HUDEP-2 (cell line): ENCODE data around the gene FARS2.

ENCODE experiments used
- DNase-seq, 76 experiments: peaks; one replicate each; lab custom pipeline; 2025; ENCODE audit not compliant: unreplicated experiment in 76 of 76; lab: John Stamatoyannopoulos, UW

Gene FARS2

GRCh38 chr6:5316951-5317350, 55.6 kb downstream of the FARS2 start:
- DNase-seq: no peak

DNA sequence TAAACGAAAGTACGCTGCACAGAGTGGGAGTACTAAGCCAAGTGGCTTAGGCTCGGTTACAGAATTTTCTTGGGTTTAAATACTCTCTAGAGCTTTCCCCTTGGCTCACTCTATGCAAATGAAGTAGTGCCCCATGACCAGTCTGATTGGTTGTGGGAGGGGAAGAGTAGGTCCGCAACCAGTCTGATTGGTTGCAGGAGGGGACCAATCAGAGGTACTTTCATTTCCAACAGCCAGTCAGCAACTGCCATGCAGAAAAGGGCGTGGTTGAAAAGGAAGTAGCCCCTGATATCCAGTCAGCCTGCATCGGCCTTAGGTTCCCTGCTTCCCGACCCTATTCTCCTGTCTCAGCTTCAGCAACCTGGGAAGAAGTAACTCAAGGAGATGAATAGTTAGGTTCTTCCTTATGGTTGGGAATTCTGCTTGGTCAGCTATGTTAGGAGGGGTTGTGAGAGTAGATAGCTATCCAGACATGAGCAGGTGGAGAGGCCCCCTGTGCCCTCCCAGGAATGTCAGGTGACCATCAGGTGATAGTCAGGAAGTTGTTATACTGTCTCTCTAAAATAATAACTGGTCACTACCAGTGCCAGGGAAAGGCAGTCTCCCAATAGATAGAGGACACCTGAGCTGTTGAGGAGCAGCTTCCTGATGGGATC, 57.4 kb downstream of the FARS2 start:
- DNase-seq: no peak

DNA sequence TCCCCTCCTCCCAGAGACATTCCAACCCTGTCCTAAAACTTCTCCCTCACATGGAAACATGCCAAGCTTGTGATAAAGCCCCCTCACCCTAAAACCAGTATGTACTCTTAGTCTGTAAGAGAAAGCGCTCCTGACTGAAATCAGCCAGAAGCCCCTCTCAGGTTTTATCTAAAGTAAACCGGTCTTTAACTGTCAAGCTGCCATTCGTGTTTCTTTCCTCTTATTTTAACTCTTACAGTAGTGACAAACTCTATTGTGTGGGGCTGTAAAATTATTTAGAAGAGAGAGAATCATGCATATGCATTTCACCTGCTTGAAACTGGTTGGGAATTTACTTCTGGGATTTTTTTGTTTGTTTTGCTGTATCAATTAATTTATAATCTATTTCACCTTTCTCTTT, 62.7 kb downstream of the FARS2 start:
- no peak for DNase-seq

DNA sequence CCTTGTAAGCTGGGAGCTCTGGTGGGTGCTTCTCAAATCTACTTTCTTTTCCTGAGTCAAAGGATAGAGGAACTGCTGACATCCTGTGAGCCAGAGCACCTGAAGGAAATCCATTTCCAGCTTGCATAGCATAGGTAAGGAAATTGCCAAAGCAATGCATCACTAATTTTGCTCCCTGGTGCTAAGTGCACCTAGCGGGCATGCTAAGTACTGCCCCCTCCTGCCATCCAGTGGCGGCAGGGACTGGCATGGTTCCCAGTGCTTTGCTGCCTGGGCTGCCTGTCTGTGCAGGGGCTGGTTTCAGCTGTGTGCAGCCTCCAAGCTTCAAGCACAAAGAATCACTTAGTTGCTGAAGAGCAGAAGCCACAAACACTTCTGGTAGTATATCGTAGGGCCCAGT, 63.9 kb downstream of the FARS2 start:
- peak in 2 of 76 experiments; percentile 6 to 21 for DNase-seq

DNA sequence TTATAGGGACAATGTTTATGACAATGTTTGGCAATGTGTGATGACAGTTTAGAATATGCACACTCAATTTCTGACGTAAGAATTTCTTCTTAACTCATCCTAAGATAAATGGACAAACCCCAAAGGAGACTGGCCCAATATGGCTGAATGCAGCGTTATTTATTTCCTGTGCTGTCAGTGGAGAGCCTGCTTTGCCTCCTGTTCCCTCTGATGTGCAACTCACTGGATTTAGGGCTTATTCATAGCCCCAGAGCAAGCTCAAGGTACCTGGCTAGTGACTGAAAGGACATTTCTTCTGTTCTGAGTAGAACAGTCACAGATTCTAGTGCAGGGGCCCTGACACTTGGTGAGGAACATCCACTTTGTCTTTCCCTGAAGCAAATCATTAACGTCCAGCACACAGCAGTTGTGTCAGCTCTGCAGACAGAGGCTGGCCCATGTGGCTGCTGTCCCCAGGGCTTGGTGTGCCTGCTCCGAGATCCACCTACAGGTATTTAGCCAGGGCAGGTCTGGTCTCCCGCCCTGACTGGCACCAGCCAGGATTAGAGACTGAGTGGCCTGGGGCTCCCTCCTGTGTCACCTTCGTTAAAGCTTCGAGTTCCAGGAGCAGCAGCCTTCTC, 64.8 kb downstream of the FARS2 start:
- no peak for DNase-seq

DNA sequence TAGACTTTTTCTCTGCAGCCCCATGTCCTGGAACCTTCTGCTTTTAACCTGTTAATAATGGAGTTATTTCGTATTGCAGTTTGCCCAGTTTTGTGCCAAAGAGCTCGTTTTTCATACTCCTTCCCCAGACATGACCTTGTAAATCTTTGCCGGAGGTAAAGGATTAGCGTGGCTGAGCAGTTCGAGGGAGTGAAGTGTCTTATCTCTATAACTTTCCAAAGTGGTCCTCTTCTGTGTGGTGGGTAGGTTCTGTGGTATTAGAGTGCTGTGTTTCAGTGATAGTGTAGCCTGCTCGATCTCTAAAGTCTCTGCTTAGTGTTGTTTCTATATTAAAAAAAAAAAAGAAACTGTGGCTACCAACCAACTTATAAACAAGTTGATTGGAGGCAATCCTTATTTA, 67.5 kb downstream of the FARS2 start:
- DNase-seq: no peak

DNA sequence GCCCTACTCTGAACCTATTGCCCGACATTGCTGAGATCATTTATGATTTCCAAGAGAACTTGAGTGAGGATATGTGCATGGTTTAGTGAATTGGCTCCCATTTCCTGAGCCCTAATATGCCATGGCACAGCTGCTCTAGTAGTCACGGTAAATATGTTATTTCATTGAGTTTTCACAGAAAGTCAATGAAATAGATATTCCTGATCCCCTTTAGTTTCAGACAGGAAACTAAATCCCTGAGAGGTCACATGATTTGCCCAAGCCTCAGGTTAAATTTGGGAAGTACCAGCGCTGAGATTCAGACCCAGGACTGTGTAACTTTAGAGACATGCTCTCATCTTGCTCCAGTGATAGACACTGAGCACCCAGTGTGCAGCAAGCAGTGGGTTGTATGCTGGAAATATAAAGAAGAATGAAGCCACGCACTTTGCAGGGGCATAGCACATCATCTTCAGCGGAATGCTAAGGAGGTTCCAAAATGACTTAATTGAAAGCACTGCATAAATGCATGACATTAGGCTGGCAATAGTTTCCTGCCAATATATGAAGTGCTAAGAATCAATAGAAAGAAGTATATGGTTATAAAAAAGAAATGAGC, 70.6 kb downstream of the FARS2 start:
- no peak for DNase-seq

DNA sequence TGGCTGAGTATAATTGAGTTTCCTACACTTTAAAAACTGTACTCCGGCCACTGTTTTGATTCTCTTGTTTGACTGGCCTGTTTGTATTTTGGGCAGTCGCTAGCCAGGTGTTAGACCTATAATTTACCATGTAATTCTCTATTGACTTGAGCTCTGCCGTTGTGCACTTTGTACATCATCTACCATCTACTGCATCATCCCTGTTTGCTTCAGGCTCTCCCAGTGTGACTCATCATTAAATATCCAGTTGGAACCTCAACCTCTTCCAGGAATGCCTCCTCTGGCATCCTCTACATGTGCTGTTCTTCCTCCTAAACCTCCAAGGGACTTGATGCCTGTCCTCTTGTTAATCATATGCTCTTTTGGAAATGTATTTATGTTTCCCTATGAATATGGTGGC, 72.3 kb downstream of the FARS2 start:
- DNase-seq: no peak

- no peak for DNase-seq
These were observed 73.0 kb downstream of the FARS2 start for GRCh38 chr6:5334341-5334740.

- no peak for DNase-seq
These were observed 73.7 kb downstream of the FARS2 start for GRCh38 chr6:5335020-5335419.

GRCh38 chr6:5337573-5337972, 76.3 kb downstream of the FARS2 start:
- no peak for DNase-seq

DNA sequence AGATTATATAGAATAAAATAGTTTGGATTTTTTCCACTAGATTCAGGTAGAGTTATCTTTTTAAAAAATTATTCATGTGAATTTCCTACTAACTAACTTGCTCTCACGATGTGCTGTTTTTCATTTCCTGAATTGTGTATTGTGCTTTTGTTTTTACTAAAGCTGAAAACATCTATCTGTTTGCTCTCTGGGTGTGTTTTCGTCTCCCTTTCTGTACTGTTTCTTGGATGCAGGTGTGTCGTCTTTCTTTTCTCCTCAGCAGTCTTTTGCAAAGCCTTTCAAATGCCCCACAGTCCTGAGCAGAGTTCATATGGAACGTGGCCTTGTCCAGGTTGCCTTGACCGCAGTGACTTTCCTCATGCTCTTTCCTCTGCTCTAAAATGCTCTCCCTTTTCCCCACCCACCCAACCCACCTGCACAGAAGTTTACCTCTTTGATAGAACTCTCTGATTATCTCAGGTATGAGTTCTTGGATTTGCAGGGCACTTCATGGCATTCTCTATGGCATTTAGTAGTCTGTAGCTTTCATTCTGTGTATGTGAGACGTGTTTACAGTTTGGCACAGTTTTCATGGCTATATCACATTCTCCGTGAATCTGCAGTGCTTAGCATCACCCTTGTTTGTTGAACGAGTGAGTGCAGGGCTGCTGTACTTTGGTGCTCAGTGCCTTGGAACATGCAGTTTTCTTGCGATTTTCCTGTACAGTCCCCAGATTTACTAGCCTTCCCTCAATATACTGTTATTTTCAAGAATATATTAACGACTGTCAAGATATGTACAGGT, 77.1 kb downstream of the FARS2 start:
- DNase-seq: no peak

DNA sequence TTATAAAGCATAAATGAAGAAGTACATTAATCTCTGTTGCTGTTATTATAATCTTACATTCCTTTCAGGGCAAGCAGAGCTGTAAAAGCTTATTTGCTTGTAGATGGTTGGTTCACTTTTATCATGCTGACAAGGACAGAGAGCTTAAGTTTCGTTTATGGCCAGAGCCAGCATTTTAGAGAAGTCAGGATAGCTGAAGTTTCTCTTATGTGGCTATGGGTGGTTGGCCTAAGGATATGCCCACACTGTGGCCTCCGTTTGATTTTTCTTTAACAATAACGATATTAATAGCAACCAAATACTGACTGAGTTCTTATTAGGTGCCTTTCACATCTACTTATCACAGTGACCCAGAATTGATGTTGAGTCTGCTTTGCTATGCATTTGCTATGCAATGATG, 78.5 kb downstream of the FARS2 start:
- DNase-seq: no peak

DNA sequence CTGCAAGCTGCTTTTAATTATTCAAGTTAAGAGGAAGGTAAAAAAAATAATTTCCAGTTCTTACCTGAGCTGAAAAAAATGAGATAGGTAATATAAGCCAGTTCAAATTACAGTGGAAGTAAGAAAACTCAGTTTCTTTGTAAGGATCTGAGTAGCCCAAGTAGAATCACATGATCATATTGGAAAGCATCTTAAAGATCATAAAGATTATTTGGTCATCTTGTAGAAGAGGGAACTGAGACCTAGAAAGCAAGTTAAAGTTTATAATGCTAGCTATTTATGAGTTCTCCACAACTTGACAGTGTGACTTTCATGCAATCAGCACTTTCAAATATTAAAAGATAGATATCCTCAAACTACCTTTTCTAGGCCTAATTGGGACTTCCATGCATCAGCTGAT, 80.5 kb downstream of the FARS2 start:
- no peak for DNase-seq

DNA sequence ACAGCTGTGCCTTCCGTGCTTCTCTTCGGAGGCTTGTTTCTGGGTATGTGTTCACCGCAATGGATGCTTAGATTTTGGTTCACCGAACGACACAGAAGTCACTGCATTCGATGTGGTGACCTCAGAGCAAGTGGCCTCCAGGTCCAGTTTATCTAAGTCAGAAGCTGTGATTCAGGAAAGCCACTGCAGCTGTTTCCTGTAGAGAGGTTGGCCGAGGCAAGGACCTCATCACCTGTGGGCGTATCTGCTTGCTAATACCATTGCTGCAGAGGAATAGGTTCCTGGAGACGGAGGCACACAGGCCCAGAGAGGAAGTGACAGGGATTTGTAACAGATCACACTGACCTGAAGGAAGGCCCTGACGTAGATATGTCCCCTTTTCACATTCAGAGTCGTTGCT, 82.7 kb downstream of the FARS2 start:
- DNase-seq: no peak

- no peak for DNase-seq
These were observed 84.0 kb downstream of the FARS2 start for GRCh38 chr6:5345324-5345723.

GRCh38 chr6:5351552-5352210, 90.4 kb downstream of the FARS2 start:
- peak in 9 of 76 experiments; percentile 1 to 45 (median 18) for DNase-seq

DNA sequence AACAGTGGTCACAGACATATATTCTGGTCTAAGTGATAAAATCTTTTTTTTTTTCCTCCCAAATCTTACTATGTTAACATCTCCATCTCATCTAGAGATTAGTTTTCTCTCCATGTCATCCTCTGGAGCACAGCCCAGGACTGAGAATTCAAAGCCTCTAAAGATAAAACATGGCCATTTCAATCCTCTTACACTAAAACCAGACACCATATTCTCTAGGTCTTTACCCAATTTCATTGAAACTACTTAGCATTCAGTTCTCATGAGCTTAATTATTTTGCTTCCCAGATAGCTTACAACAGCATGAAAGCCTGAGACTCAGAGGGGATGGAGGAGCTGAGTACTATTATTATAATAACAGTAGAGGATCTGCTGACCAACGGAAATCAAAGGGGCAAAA, 92.7 kb downstream of the FARS2 start:
- DNase-seq: no peak

DNA sequence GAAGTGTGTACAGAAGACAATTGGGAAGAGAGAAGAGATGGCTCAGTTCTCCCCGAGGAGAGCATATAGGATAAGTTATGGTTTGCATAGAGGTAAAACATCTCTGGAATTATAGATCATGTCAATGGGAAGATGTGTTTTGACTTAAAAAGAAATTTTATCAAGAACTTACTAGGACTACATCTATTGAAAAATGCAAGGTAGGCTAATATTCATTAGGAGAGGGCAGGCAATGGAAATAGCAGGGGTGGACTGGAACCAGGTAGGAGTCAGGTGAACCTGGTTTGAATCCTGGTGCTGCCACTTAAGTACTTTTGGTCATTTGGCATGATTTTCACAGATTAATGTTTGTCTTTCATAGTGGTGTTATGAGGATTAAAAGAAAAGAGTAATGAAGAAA, 96.2 kb downstream of the FARS2 start:
- no peak for DNase-seq

DNA sequence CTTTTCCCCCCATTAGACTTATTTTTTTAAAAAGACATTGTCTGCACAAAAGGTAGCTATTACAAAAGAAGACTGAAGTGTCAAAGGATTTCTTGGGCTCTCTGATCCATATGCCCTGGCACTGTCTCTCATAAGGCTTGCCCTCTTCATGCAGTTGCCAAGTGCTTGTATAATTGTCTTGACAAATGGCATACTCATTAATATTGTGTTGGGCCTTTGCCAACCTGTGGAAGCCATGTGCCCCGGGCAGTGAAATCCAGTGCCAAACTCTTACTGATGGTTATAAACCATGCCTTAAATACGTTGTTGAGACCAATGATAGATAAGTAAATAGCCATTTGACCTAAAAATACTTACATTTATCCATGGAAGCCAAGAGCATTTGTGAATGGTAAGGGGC, 98.1 kb downstream of the FARS2 start:
- DNase-seq: no peak

- DNase-seq: no peak
These were observed 100.1 kb downstream of the FARS2 start for GRCh38 chr6:5361396-5361795.
